Lower lobe of right lung (tissue), 2 donors: ENCODE results near the gene SYNGAP1. TPM values are rescaled to one million over a fixed set of nuclear protein-coding genes. Genes with fewer than 3 reads are reported as not detected.
"Not testable (repeated sequence)": the region's sequence is repeated elsewhere in the genome, so short reads cannot be mapped to it uniquely, and the experiment has no call there.

Experiments
- ATAC-seq, 2 donors: fragments of 200-7000 bp; cut with Tn5 transposase; one replicate each; pipeline ENCODE4 v1.9.1; 2020 to 2022; ENCODE audit warnings: mild to moderate bottlenecking in 2 of 2, moderate library complexity in 2 of 2
- DNase-seq: peaks from one replicate; pipeline ENCODE4 v3.0.0-alpha.2; 2020
- H3K27ac ChIP-seq: fragments of 200-600 bp; one replicate; pipeline ENCODE4 v1.8.0; 2022
- H3K27me3 ChIP-seq: fragments of 200-600 bp; one replicate; pipeline ENCODE4 v1.8.0; 2022; ENCODE audit warnings: low read depth
- H3K36me3 ChIP-seq: fragments of 200-600 bp; one replicate; pipeline ENCODE4 v1.8.0; 2022; ENCODE audit warnings: mild to moderate bottlenecking
- H3K4me1 ChIP-seq: fragments of 200-600 bp; one replicate; pipeline ENCODE4 v1.8.0; 2022
- H3K4me3 ChIP-seq: fragments of 200-600 bp; one replicate; pipeline ENCODE4 v1.8.0; 2022; ENCODE audit warnings: mild to moderate bottlenecking
- H3K9me3 ChIP-seq: fragments of 200-600 bp; one replicate; pipeline ENCODE4 v1.8.0; 2022
- CTCF ChIP-seq: fragments of 200-600 bp; IDR thresholded peaks from one replicate; pipeline ENCODE4 v1.8.0; 2022; ENCODE audit warnings: antibody characterized with exemption, mild to moderate bottlenecking
- intact Hi-C: fragments of 100-400 bp; cut with DNase I; formaldehyde crosslinking; loops from one replicate; pipeline ENCODE4 v1.11.0; 2022
- total RNA-seq: library from RNA; stranded (reverse); fragmentation: NEBNext Ultra II Directional; extraction: Animal tissue kit (Norgen Biotek cat#: 25700); gene quantifications from one replicate; pipeline ENCODE4 v1.2.1, GENCODE V29; 2021
- donor health status: DM: no; HTN: yes; CAD: no; lungs with severe emphysema.

Gene SYNGAP1
- total RNA-seq, 1 donor from 2014 or later, result 21.6 TPM

- H3K4me3 ChIP-seq, result no peak overlapping the region
- intact Hi-C loops, result no loop called here
- H3K9me3 ChIP-seq, result no peaks in the 10 kb centered on the region
- H3K27ac ChIP-seq, result no peak overlapping the region
- H3K4me1 ChIP-seq, result peaks cover 28% of the 10 kb centered on the region
- DNase-seq (no peak), ATAC-seq (no peak)
- H3K36me3 ChIP-seq, result no peaks in the 10 kb centered on the region
- H3K27me3 ChIP-seq, result no peaks in the 10 kb centered on the region
- TF ChIP-seq CTCF, result no peak
Observed at GRCh38 chr6:33377171-33377570, 42.7 kb upstream of the SYNGAP1 start.

GRCh38 chr6:33379184-33379583, 40.7 kb upstream of the SYNGAP1 start:
- intact Hi-C loops, H3K27me3 ChIP-seq, DNase-seq, H3K36me3 ChIP-seq, ATAC-seq, H3K9me3 ChIP-seq, H3K27ac ChIP-seq, H3K4me3 ChIP-seq: not testable (repeated sequence)
- H3K4me1 ChIP-seq, result peaks cover 22% of the 10 kb centered on the region

GRCh38 chr6:33380272-33380981, 39.4 kb upstream of the SYNGAP1 start:
- no peak for TF ChIP-seq CTCF
- H3K9me3 ChIP-seq, result no peaks in the 10 kb centered on the region
- H3K4me1 ChIP-seq, result peaks cover 10% of the 10 kb centered on the region
- DNase-seq, result no peak
- intact Hi-C loops, result no loop called here
- no peak for ATAC-seq
- no peaks in the 10 kb centered on the region for H3K36me3 ChIP-seq
- H3K27me3 ChIP-seq, result no peaks in the 10 kb centered on the region
- no peak overlapping the region for H3K27ac ChIP-seq
- H3K4me3 ChIP-seq, result no peak overlapping the region

- no peaks in the 10 kb centered on the region for H3K27me3 ChIP-seq
- H3K4me1 ChIP-seq, result no peaks in the 10 kb centered on the region
- intact Hi-C loops, result no loop called here
- no peaks in the 10 kb centered on the region for H3K9me3 ChIP-seq
- peak in 1 of 2 donors; percentile 9 for ATAC-seq
- H3K27ac ChIP-seq, result no peak overlapping the region
- DNase-seq, result no peak
- H3K36me3 ChIP-seq, result no peaks in the 10 kb centered on the region
- no peak overlapping the region for H3K4me3 ChIP-seq
- no peak for TF ChIP-seq CTCF
Observed at GRCh38 chr6:33383427-33384185, 36.3 kb upstream of the SYNGAP1 start.

- Histone ChIP-seq H3K27ac (no peak overlapping the region), H3K4me1 (no peaks in the 10 kb centered on the region), H3K27me3 (no peaks in the 10 kb centered on the region), H3K9me3 (no peaks in the 10 kb centered on the region), H3K4me3 (no peak overlapping the region), H3K36me3 (no peaks in the 10 kb centered on the region)
- ATAC-seq (peak; percentile 23 to 49), DNase-seq (no peak)
- no peak for TF ChIP-seq CTCF
- intact Hi-C loops, result no loop called here
Observed at GRCh38 chr6:33384581-33385020, 35.3 kb upstream of the SYNGAP1 start.

GRCh38 chr6:33390173-33390572, 29.7 kb upstream of the SYNGAP1 start:
- Histone ChIP-seq H3K27me3 (no peaks in the 10 kb centered on the region), H3K27ac (no peak overlapping the region), H3K4me3 (no peak overlapping the region), H3K4me1 (peaks cover 17% of the 10 kb centered on the region), H3K36me3 (no peaks in the 10 kb centered on the region), H3K9me3 (no peaks in the 10 kb centered on the region)
- TF ChIP-seq CTCF, result no peak
- intact Hi-C loops, result no loop called here
- no peak for DNase-seq
- ATAC-seq, result no peak
